Parathyroid adenoma (tissue), 2 donors: Measurements from ENCODE around the gene SASH1.

Source experiments
- H2AFZ ChIP-seq: fragments of 300-600 bp; sonication (generic); one replicate; pipeline ENCODE4 v1.7.0; 2017; ENCODE audit warnings: antibody characterized with exemption, mild to moderate bottlenecking
- H3K27ac ChIP-seq: fragments of 300-600 bp; sonication (generic); one replicate; pipeline ENCODE4 v1.7.0; 2017
- H3K27me3 ChIP-seq: fragments of 300-600 bp; sonication (generic); one replicate; pipeline ENCODE4 v1.7.0; 2017; ENCODE audit warnings: low read length; ENCODE audit not compliant: control insufficient read depth, insufficient read depth
- H3K36me3 ChIP-seq: fragments of 300-600 bp; sonication (generic); one replicate; pipeline ENCODE4 v1.7.0; 2017; ENCODE audit warnings: low read length; ENCODE audit not compliant: control insufficient read depth, insufficient read depth
- H3K4me1 ChIP-seq: fragments of 300-600 bp; sonication (generic); one replicate; pipeline ENCODE4 v1.7.0; 2017; ENCODE audit warnings: control low read depth
- H3K4me2 ChIP-seq: fragments of 300-600 bp; sonication (generic); one replicate; pipeline ENCODE4 v1.7.0; 2017; ENCODE audit warnings: low read length
- H3K4me3 ChIP-seq: fragments of 300-600 bp; sonication (generic); one replicate; pipeline ENCODE4 v1.7.0; 2017; ENCODE audit warnings: low read depth, low read length
- H3K79me2 ChIP-seq: fragments of 300-600 bp; sonication (generic); one replicate; pipeline ENCODE4 v1.7.0; 2017; ENCODE audit warnings: control low read depth
- H3K9ac ChIP-seq: fragments of 300-600 bp; sonication (generic); one replicate; pipeline ENCODE4 v1.7.0; 2017; ENCODE audit warnings: mild to moderate bottlenecking
- H3K9me3 ChIP-seq: fragments of 300-600 bp; sonication (generic); one replicate; pipeline ENCODE4 v1.7.0; 2017; ENCODE audit warnings: low read length; ENCODE audit not compliant: control insufficient read depth
- TF ChIP-seq, protein P1 (sequence below): fragments of 300-600 bp; sonication (generic); IDR thresholded peaks from one replicate; pipeline ENCODE4 v1.7.0; 2017; ENCODE audit warnings: antibody characterized with exemption, mild to moderate bottlenecking
- donor health status: primary hyperparathyroidism.

Gene SASH1

DNA sequence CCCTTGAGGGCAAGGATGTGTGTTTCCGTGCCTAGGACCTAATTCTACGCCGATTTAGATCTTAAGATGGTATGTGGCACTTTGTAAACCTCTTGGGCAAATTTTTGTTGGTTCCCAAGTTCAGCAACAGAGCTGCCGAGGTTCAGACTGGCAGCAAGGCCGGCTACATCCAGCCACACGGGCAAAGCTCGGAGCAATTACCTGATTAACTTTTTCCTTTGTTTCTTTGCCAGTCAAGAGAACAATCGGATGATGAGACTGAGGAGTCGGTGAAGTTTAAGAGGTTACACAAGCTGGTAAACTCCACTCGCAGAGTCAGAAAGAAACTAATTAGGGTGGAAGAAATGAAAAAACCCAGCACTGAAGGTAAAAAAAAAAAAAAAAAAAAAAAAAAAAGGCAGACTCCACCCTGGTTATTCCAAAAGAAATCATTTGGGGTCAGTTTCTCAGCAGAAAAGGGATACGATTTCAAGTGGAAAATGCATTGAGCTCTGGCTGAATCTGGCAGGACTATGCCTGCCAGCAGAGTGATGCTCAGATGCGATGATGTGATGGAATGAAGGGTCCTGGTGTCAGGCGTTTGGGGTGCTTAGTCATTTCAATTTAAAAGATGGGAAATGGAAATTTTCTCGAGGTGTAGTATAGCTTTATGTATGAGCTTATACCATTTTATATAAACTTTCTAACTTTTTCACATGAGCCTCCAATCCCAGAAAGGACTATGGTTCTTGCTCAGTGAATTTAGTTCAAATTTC is 171.6 kb downstream of the SASH1 start:
- TF ChIP-seq, protein P1, sequence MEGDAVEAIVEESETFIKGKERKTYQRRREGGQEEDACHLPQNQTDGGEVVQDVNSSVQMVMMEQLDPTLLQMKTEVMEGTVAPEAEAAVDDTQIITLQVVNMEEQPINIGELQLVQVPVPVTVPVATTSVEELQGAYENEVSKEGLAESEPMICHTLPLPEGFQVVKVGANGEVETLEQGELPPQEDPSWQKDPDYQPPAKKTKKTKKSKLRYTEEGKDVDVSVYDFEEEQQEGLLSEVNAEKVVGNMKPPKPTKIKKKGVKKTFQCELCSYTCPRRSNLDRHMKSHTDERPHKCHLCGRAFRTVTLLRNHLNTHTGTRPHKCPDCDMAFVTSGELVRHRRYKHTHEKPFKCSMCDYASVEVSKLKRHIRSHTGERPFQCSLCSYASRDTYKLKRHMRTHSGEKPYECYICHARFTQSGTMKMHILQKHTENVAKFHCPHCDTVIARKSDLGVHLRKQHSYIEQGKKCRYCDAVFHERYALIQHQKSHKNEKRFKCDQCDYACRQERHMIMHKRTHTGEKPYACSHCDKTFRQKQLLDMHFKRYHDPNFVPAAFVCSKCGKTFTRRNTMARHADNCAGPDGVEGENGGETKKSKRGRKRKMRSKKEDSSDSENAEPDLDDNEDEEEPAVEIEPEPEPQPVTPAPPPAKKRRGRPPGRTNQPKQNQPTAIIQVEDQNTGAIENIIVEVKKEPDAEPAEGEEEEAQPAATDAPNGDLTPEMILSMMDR, result no peak
- no peak overlapping the region for H3K4me2 ChIP-seq
- H3K27ac ChIP-seq, result peak overlapping the region; percentile 17
- H3K27me3 ChIP-seq, result no peaks in the 10 kb centered on the region
- H3K79me2 ChIP-seq, result no peaks in the 10 kb centered on the region
- no peak overlapping the region for H3K4me3 ChIP-seq
- no peak overlapping the region for H2AFZ ChIP-seq
- H3K4me1 ChIP-seq, result peaks cover 9% of the 10 kb centered on the region
- H3K36me3 ChIP-seq, result no peaks in the 10 kb centered on the region
- no peaks in the 10 kb centered on the region for H3K9me3 ChIP-seq
- no peak overlapping the region for H3K9ac ChIP-seq

DNA sequence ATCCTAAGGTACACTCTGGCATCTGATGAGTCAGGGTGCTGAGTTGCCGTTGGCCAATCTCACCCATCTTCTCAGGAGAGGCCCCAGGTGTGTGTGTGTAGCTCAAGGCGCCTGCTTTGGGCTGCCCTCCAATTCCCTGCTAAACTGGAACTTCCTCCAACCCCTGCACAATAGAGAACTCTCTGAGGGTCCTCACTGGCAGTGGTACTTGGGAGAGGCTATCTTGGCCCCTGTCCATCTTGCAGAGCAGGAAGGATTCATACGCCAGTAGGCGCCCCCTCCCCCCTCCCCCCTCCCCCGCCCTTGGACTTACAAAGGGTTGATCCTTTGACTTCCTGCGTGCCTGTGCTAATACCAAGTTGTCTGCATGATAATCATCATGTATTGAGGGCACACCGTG is 173.6 kb downstream of the SASH1 start:
- no peak overlapping the region for H2AFZ ChIP-seq
- H3K9ac ChIP-seq, result no peak overlapping the region
- H3K79me2 ChIP-seq, result no peaks in the 10 kb centered on the region
- H3K27me3 ChIP-seq, result no peaks in the 10 kb centered on the region
- H3K4me3 ChIP-seq, result no peak overlapping the region
- no peak overlapping the region for H3K4me2 ChIP-seq
- no peak overlapping the region for H3K27ac ChIP-seq
- no peaks in the 10 kb centered on the region for H3K9me3 ChIP-seq
- H3K36me3 ChIP-seq, result no peaks in the 10 kb centered on the region
- TF ChIP-seq, protein P1, result no peak
- no peaks in the 10 kb centered on the region for H3K4me1 ChIP-seq

DNA sequence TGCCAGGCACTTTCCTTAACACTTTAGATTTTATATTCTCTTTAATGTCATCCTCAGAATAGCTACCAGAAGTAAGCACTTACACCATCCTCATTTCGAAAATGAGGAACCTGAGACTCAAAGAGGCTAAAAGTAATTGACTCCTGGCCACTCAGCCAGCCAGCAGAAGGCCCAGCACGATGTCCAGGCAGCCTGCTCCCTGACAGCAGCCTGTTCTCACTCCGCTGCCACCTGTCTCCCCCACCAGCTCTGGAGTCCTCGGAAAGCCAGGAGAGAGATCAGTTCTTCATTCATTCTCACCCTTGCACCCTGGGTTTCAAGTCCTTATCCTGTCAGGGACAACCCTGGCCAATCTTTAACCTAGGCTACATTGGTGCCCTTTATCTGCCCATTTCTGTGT is 174.0 kb downstream of the SASH1 start:
- Histone ChIP-seq H3K9ac (no peak overlapping the region), H3K9me3 (no peaks in the 10 kb centered on the region), H2AFZ (no peak overlapping the region), H3K36me3 (no peaks in the 10 kb centered on the region), H3K27me3 (no peaks in the 10 kb centered on the region), H3K79me2 (no peaks in the 10 kb centered on the region), H3K4me2 (no peak overlapping the region), H3K4me1 (no peaks in the 10 kb centered on the region), H3K27ac (no peak overlapping the region), H3K4me3 (no peak overlapping the region)
- TF ChIP-seq, protein P1, result no peak

DNA sequence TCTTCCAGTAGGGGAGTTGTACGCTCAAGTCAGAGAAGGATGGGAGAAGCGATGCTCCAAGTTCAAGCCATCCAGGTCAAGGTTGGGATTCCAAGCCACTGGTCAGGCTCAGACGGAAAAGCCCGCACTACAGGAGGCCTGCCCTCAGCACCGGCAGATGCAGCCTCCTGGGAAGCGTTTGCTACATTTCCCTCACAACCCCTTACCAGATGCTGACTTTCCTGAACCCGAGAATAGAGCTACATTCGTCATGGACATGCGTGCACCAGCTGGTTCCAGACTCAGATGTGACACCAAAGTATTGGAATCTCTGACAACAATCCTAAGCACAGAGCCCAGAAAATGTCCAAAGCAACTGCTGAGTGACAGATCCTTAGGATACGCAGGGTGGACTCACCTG is 174.8 kb downstream of the SASH1 start:
- TF ChIP-seq, protein P1, result no peak
- Histone ChIP-seq H3K4me2 (no peak overlapping the region), H3K36me3 (no peaks in the 10 kb centered on the region), H3K9ac (no peak overlapping the region), H2AFZ (no peak overlapping the region), H3K27me3 (no peaks in the 10 kb centered on the region), H3K9me3 (no peaks in the 10 kb centered on the region), H3K4me3 (no peak overlapping the region), H3K27ac (no peak overlapping the region), H3K4me1 (no peaks in the 10 kb centered on the region), H3K79me2 (no peaks in the 10 kb centered on the region)
